MM.1S (cell line): ENCODE data around the gene MTCP1.

Experiments used
- EZH2 ChIP-seq: fragments of 300-600 bp; sonication (generic); optimal IDR thresholded peaks from 2 replicates; pipeline ENCODE3; 2017; ENCODE audit warnings: low read depth, mild to moderate bottlenecking, antibody characterized with exemption, low read length, mixed read lengths
- EZH2phosphoT487 ChIP-seq: fragments of 300-600 bp; sonication (generic); IDR thresholded peaks from 2 replicates; pipeline ENCODE4 v1.6.1; 2018; ENCODE audit warnings: antibody characterized with exemption, low read length
- TF ChIP-seq, protein P1 (sequence below): fragments of 300-600 bp; sonication (generic); IDR thresholded peaks from 2 replicates; pipeline ENCODE4 v1.5.1; 2016; ENCODE audit warnings: antibody characterized with exemption, low read length, mixed read lengths

- TF ChIP-seq, protein P1, sequence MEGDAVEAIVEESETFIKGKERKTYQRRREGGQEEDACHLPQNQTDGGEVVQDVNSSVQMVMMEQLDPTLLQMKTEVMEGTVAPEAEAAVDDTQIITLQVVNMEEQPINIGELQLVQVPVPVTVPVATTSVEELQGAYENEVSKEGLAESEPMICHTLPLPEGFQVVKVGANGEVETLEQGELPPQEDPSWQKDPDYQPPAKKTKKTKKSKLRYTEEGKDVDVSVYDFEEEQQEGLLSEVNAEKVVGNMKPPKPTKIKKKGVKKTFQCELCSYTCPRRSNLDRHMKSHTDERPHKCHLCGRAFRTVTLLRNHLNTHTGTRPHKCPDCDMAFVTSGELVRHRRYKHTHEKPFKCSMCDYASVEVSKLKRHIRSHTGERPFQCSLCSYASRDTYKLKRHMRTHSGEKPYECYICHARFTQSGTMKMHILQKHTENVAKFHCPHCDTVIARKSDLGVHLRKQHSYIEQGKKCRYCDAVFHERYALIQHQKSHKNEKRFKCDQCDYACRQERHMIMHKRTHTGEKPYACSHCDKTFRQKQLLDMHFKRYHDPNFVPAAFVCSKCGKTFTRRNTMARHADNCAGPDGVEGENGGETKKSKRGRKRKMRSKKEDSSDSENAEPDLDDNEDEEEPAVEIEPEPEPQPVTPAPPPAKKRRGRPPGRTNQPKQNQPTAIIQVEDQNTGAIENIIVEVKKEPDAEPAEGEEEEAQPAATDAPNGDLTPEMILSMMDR = no peak
- TF ChIP-seq EZH2 (no peak), EZH2phosphoT487 (no peak)
Observed at GRCh38 chrX:155113097-155113496, 42.2 kb upstream of the MTCP1 start.
